HG03159 (cell line): ENCODE results near the gene AMPH.
A peak's percentile ranks its signal among the peaks of the same experiment; 100 is the strongest.
"Not testable (repeated sequence)": the region's sequence is repeated elsewhere in the genome, so short reads cannot be mapped to it uniquely, and the experiment has no call there.

Source experiments
- ATAC-seq: cut with Tn5 transposase; IDR thresholded peaks from one replicate; pipeline ENCODE4 v1.9.1; 2021; ENCODE audit warnings: mild to moderate bottlenecking, moderate library complexity; ENCODE audit not compliant: unreplicated experiment

The AMPH gene

GRCh38 chr7:38358273-38358831, 272.8 kb downstream of the AMPH start:
- ATAC-seq, result not testable (repeated sequence)

DNA sequence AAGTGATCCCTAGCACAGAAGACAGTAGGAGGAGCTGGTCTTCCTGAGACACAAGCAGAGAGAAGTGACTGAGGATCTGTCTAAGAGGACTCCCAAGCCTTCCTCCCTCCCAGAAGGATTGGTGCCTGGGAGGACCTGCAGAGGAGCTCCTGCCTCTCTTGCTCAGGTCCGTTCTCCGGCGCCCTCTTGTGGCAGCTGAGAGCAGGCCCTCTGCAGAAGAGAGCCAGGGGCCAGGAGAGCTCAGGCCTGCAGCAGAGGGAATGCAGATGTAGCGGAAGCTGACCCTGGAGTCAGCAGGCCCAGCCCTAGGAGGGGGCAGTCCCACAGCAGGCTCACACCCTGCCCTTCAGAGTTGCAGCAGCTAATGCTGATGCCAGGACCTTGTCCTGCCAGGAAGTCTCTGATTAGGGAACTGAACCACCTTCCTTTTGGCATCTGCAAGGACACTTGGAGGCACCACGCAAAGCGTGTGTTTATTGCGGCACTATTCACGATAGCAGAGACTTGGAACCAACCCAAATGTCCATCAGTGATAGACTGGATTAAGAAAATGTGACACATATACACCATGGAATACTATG, 276.8 kb downstream of the AMPH start:
- ATAC-seq, result not testable (repeated sequence)

DNA sequence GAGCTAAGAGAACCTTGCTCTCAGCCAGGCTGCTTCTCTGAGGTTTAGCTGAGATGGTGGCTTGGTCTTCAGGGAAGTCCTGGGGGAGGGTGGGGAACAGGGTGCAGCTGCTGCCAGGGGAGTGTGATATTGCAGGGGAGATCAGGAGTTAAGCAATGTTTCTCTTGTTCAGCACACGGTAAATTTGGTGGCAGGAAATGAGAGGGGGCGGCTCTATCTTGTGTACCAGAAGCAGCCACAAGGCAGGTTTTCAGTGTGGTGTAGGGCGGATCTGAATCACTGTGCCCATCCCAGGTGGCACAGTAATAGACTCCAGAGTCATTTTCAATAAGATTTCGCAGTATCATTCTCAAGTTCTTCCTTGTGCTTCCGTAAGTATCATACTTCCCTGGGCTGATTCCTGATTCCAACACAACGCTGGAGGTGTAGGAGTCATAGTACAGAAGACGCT, 277.7 kb downstream of the AMPH start:
- peak; percentile 47 for ATAC-seq

GRCh38 chr7:38351601-38352000, 279.6 kb downstream of the AMPH start:
- ATAC-seq, result no peak

- ATAC-seq, result not testable (repeated sequence)
Measured at GRCh38 chr7:38350777-38351176, 280.4 kb downstream of the AMPH start.

GRCh38 chr7:38349869-38350583, 281.1 kb downstream of the AMPH start:
- ATAC-seq, result peak; percentile 53

DNA sequence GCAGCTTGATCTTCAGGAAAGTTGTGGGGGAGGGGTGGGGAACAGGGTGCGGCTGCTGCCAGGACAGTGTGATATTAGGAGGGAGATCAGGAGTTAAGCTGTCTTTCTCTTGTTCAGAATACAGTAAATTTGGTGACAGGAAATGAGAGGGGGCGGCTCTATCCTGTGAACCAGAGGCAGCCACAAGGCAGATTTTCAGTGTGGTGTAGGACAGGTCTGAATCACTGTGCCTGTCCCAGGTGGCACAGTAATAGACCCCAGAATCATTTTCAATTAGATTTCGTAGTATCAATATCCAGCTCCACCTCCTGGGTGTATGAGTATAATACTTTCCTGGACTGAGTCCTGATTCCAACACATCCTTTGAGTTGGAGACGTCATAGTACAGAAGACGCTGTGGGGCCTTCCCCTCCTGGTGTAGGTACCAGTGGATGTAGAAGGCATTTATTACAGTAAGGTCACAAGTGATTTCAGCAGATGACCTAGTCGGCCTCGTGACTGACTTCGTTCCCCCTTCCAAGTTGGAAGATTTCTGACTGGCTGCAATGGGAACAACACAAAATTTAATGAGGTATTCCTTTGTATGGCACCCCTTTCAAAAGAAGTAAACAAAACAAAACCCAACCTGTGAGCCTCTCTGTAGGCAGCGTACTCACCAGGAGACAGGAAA, 281.9 kb downstream of the AMPH start:
- ATAC-seq, result peak; percentile 33

- peak; percentile 61 for ATAC-seq
Measured at GRCh38 chr7:38345299-38346172, 285.6 kb downstream of the AMPH start.

GRCh38 chr7:38344741-38345140, 286.4 kb downstream of the AMPH start:
- peak; percentile 55 for ATAC-seq

DNA sequence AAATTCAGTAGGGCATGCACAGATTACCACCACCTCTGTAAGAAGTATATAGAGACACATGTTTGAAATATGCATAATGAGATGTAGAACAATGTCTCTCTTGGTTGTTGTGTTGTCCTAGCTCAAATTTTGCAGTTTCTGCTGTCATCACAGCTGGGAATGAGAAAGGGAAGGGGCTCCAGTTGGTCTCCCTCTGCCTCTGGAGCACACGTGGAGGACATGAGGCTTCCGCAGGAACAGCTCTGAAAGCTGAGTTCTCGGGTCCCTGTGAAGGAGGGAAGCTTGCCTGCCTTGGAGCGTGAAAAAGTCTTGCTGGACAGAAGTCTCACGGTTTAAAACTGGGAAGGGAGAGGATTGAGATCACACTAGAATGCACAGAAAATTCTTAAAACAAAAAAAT, 289.0 kb downstream of the AMPH start:
- ATAC-seq, result not testable (repeated sequence)

GRCh38 chr7:38341172-38341705, 289.9 kb downstream of the AMPH start:
- ATAC-seq, result not testable (repeated sequence)

- no peak for ATAC-seq
Measured at GRCh38 chr7:38339953-38340819, 291.0 kb downstream of the AMPH start.

DNA sequence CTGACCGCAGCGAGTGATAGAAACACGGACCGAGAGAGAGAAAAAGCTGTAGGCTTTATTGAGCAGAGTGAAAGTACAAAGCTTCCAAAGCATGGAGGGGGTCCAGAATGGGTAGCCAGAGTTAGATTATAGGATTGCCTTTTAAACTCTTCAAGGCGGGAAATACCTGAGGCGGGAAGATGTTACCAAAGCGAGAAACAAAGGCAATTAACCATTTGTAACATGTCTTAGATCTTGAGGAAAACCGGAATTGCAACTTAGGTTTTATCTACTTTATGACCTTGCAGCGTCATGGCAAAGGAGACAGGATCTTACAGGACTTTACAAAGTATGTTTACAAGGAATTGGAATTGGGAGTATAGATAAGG, 295.0 kb downstream of the AMPH start:
- ATAC-seq, result not testable (repeated sequence)

DNA sequence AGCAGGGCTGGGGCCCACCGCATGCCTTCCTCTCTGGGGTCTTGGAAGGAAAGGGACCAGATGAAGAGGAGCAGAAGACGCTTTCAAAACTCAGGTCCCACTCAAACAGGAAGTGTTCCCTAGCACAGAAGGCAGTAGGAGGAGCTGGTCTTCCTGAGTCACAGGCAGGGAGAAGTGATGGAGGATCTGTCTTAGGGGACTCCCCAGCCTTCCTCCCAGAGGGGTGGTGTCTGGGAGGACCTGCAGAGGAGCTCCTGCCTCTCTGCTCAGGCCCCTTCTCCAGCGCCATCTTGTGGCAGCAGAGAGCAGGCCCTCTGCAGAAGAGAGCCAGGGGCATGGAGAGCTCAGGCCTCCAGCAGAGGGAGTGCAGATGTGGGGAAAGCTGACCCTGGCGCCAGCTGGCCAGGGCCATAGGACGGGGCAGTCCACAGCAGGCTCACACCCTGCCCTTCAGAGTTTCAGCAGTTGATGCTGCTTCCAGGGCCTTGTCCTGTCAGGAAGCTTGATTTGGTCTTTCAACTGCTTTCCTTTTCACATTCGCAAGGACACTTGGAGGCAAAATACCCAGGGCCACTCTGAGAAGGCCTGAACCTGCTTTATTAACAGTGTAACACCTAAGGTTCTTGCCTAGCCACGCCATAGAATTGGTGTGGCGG, 295.6 kb downstream of the AMPH start:
- ATAC-seq, result peak; percentile 93

GRCh38 chr7:38335128-38335491, 296.1 kb downstream of the AMPH start:
- no peak for ATAC-seq

DNA sequence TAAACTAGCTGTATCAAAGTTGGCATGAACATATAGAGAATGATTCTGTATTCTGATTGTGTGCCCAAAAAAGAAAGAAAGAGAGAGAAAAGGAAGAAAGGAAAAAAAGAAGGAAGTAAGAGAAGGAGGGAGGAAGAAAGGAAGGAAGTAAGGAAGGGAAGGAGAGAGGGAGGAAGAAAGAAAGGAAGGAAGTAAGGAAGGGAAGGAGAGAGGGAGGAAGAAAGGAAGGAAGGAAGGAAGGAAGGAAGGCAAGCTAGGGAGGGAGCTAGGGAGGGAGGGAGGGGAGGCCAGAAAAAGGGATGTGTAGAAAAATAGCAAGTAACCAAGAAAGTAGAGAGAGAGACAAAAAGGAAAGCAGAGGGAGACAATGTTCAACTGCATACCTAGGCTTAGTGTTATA, 297.0 kb downstream of the AMPH start:
- ATAC-seq, result no peak
